Right hindlimb (tissue), 1 donor: Measurements from ENCODE around the gene SBK2.
"Not testable (repeated sequence)": the region's sequence is repeated elsewhere in the genome, so short reads cannot be mapped to it uniquely, and the experiment has no call there.

Experiments
- DNase-seq: peaks from one replicate; pipeline ENCODE4 v3.0.0-alpha.2; 2018

Gene SBK2

DNA sequence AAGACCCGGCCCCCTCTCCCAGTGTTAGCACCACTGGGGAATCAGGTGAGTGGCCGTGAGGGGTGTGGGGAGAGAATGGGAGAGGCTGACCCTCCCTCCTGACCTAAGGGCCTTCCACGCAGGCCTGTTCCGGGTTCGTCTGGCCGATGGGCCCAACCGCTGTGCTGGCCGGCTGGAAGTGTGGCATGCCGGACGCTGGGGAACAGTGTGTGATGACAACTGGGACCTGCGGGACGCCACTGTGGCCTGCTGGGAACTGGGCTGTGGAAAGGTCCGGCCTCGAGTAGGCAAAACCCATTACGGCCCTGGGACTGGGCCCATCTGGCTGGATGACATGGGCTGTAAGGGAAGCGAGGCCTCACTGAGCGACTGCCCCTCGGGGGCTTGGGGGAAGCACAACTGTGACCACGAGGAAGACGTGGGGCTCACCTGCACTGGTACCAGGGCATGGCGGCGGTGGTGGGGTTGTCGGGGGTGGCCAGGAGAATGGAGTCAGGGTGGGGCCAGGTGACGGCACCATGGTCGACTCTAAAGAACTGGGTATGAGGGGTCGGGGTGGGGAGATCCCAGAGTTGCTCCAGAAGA, 36.5 kb downstream of the SBK2 start:
- no peak for DNase-seq

GRCh38 chr19:55498246-55498840, 38.6 kb downstream of the SBK2 start:
- no peak for DNase-seq

GRCh38 chr19:55497763-55498162, 39.2 kb downstream of the SBK2 start:
- DNase-seq, result no peak

DNA sequence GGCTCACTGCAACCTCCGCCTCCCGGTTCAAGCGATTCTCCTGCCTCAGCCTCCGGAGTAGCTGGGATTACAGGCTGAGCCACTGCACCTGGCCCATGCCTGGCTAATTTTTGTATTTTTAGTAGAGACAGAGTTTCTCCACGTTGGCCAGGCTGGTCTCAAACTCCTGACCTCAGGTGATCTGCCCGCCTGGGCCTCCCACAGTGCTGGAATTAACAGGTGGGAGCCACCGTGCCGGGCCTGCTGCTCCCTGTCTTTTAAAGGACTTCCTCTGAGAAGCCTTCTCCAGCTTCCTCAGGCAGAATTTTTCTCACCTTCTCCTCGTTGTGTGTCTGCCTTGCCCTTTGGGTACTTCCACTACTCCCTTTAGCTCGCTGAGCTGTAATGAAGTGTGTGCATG, 40.1 kb downstream of the SBK2 start:
- not testable (repeated sequence) for DNase-seq

GRCh38 chr19:55495646-55496349, 41.1 kb downstream of the SBK2 start:
- DNase-seq, result peak; percentile 18

DNA sequence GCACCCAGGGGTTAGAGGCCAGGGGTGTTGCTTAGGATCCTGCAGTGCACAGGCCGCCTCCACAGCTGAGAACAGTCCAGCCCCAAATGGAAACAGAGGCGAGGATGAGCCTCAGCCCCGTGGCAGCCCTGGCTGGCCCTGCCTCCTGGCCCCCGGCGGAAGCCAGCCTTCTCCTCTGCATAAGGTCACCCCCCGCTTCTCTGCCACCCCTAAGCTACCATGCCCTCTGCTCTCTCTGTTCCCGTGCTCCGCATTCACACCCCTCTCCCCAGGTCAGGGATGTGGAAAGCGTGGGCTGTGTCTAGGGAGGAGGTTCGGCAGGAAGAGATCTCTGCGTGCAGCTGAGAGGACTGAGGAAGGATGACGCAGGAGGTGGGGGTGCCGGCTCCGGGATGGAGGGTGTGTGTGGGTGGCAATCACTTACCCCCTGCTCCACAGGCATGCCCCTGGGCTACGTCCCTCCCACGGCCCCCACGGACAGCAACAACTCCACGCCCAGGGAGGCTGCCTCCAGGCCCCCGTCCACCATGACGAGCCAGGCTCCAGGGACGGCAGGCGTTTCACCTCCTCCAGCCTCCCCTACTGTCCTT, 42.7 kb downstream of the SBK2 start:
- DNase-seq, result no peak

DNA sequence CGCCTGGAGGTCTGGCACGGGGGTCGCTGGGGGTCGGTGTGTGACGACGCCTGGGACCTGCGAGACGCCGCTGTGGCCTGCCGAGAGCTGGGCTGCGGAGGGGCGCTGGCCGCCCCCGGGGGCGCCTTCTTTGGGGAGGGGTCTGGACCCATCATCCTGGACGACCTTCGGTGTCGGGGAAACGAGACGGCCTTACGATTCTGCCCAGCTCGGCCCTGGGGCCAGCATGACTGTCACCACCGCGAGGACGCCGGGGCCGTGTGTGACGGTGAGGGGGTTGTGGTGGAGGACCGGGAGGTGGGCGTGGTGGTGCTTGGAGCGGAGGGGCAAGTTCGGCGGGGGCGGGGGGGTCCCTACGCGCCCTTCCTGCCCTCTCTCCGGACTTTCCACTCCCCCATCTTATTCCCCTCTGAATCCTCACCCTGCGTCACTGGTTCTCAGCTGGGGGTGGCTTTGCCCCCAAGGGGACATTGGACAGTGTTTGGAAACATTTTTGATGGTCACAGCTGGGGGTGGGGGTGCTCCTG, 43.2 kb downstream of the SBK2 start:
- no peak for DNase-seq

GRCh38 chr19:55493052-55493644, 43.8 kb downstream of the SBK2 start:
- peak; percentile 81 for DNase-seq

DNA sequence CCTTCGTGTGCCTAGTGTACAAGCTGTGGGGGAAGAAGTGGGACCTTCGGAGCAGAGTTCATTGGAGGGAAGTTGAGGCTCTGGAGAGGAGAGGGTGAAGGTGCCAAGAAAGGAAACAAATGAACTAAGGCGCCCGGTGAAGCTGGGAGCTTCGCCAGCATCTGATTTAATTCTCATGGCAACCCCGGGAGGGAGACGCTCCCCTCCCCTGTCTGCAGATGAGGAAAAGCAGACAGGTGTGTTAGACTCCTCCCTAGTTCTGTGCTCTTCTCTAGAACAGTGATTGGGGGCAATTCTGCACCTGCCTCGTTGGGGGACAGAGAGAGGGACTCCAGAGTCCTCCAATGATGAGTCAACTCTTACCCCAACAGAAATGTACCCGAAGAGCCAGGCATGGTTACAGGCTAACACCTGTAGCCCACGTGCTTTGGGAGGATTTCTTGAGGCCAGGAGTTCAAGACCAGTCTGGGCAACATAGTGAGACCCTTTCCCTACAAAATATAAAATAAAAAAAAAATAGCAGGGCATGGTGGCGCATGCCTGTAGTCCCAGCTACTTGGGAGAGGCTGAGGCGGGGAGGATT, 44.5 kb downstream of the SBK2 start:
- no peak for DNase-seq

- DNase-seq, result no peak
Measured at GRCh38 chr19:55491546-55492360, 45.2 kb downstream of the SBK2 start.

- DNase-seq, result no peak
Measured at GRCh38 chr19:55490478-55491432, 46.2 kb downstream of the SBK2 start.

GRCh38 chr19:55489711-55490477, 47.0 kb downstream of the SBK2 start:
- DNase-seq, result no peak

GRCh38 chr19:55488986-55489710, 47.8 kb downstream of the SBK2 start:
- peak; percentile 83 for DNase-seq

DNA sequence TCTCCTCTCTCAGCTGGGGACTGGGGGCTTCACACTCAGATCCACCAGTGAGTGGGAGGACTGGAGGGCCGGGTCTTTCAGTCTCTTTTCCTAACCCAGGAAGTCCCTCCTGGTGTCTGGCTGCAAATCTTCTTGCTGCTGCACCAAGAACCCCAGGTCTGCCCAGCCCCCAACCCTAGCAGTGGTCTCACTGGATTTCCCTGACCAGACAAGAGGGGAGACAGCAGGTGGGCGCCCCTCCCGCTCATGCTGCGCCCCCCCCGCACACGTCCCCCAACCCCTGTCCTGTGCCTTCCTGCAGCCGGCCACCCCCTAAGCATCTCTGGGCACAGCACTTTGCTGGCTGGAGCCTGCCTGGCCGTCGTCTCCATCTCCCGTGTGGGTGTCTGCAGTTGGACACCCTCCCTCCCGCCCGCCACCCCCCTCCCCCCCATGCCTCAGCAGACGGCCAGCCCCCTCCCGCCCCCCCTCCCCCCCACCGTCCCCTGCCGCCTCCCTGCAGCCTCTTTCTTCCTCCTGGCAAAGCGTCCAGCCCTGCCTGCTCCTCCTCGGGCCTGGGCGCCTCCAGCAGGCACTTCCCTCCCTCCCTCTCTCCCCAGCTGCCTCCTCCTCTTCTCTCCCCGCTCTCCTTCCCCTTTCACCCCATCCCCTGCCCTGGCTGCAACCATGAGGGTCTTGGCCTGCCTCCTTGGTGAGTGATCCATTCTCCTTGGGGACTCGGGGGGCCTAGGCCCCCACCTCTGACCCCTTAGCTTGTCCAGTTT, 48.8 kb downstream of the SBK2 start, which contains the start of gene SSC5D:
Gene SSC5D (plus strand): TSS at position 513 of the 764 bp plus-strand sequence. CDS start 154 bp downstream, at position 667.
- peak; percentile 87 for DNase-seq

GRCh38 chr19:55486971-55487923, 49.7 kb downstream of the SBK2 start:
- peak; percentile 95 for DNase-seq

DNA sequence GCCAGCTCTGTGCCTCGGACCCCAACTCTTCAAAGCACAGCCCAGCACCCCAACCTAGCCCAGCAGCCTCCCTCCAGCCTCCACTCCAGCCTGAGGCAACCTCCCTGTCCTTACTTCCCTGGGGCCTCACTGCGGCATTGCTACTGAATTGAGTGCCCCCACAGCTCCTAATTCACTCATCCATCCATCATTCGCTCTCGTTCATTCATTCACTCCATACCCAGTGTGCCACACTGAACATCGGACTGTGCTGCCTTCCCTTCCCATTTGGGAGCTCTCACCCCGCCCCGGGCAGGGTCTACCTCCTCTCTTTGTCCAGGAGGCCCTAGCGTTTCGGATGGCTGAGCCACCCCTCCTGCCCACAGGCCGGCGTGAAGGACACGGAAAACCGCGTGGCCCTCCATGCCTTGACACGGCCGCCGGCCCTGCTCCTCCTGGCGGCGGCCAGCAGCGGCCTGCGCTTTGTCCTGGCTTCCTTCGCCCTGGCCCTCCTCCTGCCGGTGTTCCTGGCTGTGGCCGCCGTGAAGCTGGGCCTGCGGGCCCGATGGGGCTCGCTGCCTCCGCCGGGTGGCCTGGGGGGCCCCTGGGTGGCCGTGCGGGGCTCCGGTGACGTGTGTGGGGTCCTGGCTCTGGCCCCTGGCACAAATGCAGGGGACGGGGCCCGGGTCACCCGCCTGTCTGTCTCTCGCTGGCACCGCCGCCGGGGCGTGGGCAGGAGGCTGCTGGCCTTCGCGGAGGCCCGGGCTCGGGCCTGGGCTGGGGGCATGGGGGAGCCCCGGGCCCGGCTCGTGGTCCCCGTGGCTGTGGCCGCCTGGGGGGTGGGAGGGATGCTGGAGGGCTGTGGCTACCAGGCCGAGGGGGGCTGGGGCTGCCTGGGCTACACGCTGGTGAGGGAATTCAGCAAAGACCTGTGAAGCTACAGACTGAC, 50.6 kb downstream of the SBK2 start:
- DNase-seq, result no peak
